HCT116 (cell line): ENCODE results near the gene GJD2. TPM values are rescaled to one million over a fixed set of nuclear protein-coding genes. Genes with fewer than 3 reads are reported as not detected.

ENCODE experiments used
- ATAC-seq: fragments of 200-7000 bp; cut with Tn5 transposase; 2 replicates; pipeline ENCODE4 v1.9.1; 2020; ENCODE audit warnings: mild to moderate bottlenecking, moderate library complexity
- BruUV-seq: library from RNA; stranded (reverse); fragments of 400-500 nt; replicated peaks from 2 replicates; lab custom pipeline; 2021; lab: Mats Ljungman, UMichigan
- CTCF ChIA-PET: fragments of 300-600 bp; sonication (Branson Sonifier 250); formaldehyde crosslinking; loops from one replicate; lab custom pipeline; 2021; ENCODE audit warnings: antibody characterized with exemption; lab: Charles Lee
- POLR2A ChIA-PET: fragments of 300-600, 350-600 bp; sonication (Branson Sonifier 250); formaldehyde crosslinking; loops from one replicate; lab custom pipeline; 2021; ENCODE audit warnings: antibody characterized with exemption; lab: Charles Lee
- RAD21 ChIA-PET, 2 experiments: fragments of 300-600 bp; sonication (Branson Sonifier 250); formaldehyde crosslinking; loops; one replicate each; lab custom pipeline; 2023; ENCODE audit warnings: low total read pairs in 2 of 2; ENCODE audit not compliant: uncharacterized antibody in 2 of 2, unreplicated experiment in 2 of 2, low non-redundant PET in 1 of 2; lab: Charles Lee
- DNase-seq: peaks from one replicate; pipeline ENCODE4 v3.0.0-alpha.2; 2010; ENCODE audit warnings: low read depth, low spot score
- H2AFZ ChIP-seq: fragments of 200-600 bp; shearing (Covaris generic), sonication (generic); 2 replicates; pipeline ENCODE4 v1.6.1; 2017; ENCODE audit warnings: low read depth, mixed run types, mixed read lengths, antibody characterized with exemption, low read length; ENCODE audit not compliant: poor library complexity, severe bottlenecking
- H3K27ac ChIP-seq: 2 replicates; pipeline ENCODE4 v1.5.1; 2012; ENCODE audit warnings: low read depth, low read length
- H3K27me3 ChIP-seq: fragments of 200-600 bp; sonication (generic); 2 replicates; pipeline ENCODE4 v1.6.1; 2016; ENCODE audit warnings: mixed run types, low read length, mixed read lengths; ENCODE audit not compliant: insufficient read depth
- H3K36me3 ChIP-seq, 2 experiments: fragments of 200-500 bp in 1 of 2; fragments of 200-600 bp in 1 of 2; sonication (Bioruptor generic) in 1 of 2; sonication (generic) in 1 of 2; 2 replicates each; pipeline versions ENCODE4 v1.5.1 to v1.6.1; 2014 to 2016; ENCODE audit warnings: low read length in 2 of 2, inconsistent platforms in 1 of 2, mixed read lengths in 1 of 2, mixed run types in 1 of 2; ENCODE audit not compliant: insufficient read depth in 2 of 2, control insufficient read depth in 1 of 2
- H3K4me1 ChIP-seq, 2 experiments: fragments of 200-600 bp in 1 of 2; sonication (generic) in 1 of 2; 2 replicates each; pipeline versions ENCODE4 v1.5.1 to v1.6.1; 2012 to 2017; ENCODE audit warnings: low read length in 2 of 2, inconsistent platforms in 1 of 2, mild to moderate bottlenecking in 1 of 2, mixed read lengths in 1 of 2, mixed run types in 1 of 2, moderate library complexity in 1 of 2; ENCODE audit not compliant: insufficient read depth in 2 of 2, control insufficient read depth in 1 of 2
- H3K4me2 ChIP-seq: fragments of 200-600 bp; sonication (generic); 2 replicates; pipeline ENCODE4 v1.6.1; 2017; ENCODE audit warnings: mixed run types, low read length, mixed read lengths
- H3K4me3 ChIP-seq, 2 experiments: fragments of 200-600 bp in 1 of 2; sonication (generic) in 1 of 2; replicated peaks in 1 of 2; 2 replicates each; pipeline ENCODE4 v1.5.1; 2011 to 2016; ENCODE audit warnings: low read length in 2 of 2, control low read depth in 1 of 2, low read depth in 1 of 2, mild to moderate bottlenecking in 1 of 2, mixed read lengths in 1 of 2, mixed run types in 1 of 2
- H3K79me2 ChIP-seq: fragments of 200-600 bp; sonication (generic); 2 replicates; pipeline ENCODE4 v1.6.1; 2017; ENCODE audit warnings: mild to moderate bottlenecking, mixed run types, low read length, moderate library complexity, mixed read lengths; ENCODE audit not compliant: insufficient read depth
- H3K9ac ChIP-seq: fragments of 200-600 bp; sonication (generic); 2 replicates; pipeline ENCODE4 v1.6.1; 2016; ENCODE audit warnings: low read length, mixed read lengths
- H3K9me2 ChIP-seq: fragments of 200-600 bp; sonication (generic), shearing (Covaris generic); 2 replicates; pipeline ENCODE4 v1.6.1; 2017; ENCODE audit warnings: mixed run types, mild to moderate bottlenecking, moderate library complexity; ENCODE audit not compliant: insufficient read depth
- H3K9me3 ChIP-seq, 2 experiments: fragments of 200-500 bp in 1 of 2; fragments of 200-600 bp in 1 of 2; sonication (Bioruptor generic) in 1 of 2; sonication (generic) in 1 of 2; 2 replicates each; pipeline ENCODE4 v1.6.1; 2014 to 2017; ENCODE audit warnings: low read length in 2 of 2, mixed read lengths in 2 of 2, inconsistent platforms in 1 of 2, low read depth in 1 of 2, mild to moderate bottlenecking in 1 of 2, mixed run types in 1 of 2, moderate library complexity in 1 of 2; ENCODE audit not compliant: control insufficient read depth in 1 of 2, insufficient read depth in 1 of 2
- H4K20me1 ChIP-seq: fragments of 200-600 bp; sonication (generic), shearing (Covaris generic); 2 replicates; pipeline ENCODE4 v1.6.1; 2017; ENCODE audit warnings: mixed run types, mild to moderate bottlenecking, moderate library complexity; ENCODE audit not compliant: insufficient read depth
- CBX3 ChIP-seq: IDR thresholded peaks from 2 replicates; pipeline ENCODE4 v1.6.1; 2012; ENCODE audit warnings: low read depth
- CEBPB ChIP-seq: IDR thresholded peaks from 2 replicates; pipeline ENCODE4 v1.6.1; 2012; ENCODE audit warnings: low read depth
- CTCF ChIP-seq, 3 experiments: fragments of 200-600 bp in 1 of 3; sonication (generic) in 1 of 3; IDR thresholded peaks in 2 of 3; conservative IDR thresholded peaks in 1 of 3; 2 replicates each; pipeline ENCODE4 v1.5.1; 2012 to 2017; ENCODE audit warnings: low read depth in 2 of 3, low read length in 2 of 3, antibody characterized with exemption in 1 of 3, borderline replicate concordance in 1 of 3, control low read depth in 1 of 3, mild to moderate bottlenecking in 1 of 3, mixed read lengths in 1 of 3, mixed run types in 1 of 3, moderate library complexity in 1 of 3; ENCODE audit not compliant: insufficient read depth in 1 of 3
- EGR1 ChIP-seq: IDR thresholded peaks from 2 replicates; pipeline ENCODE4 v1.6.1; 2012; ENCODE audit warnings: low read depth
- ELF1 ChIP-seq: IDR thresholded peaks from 2 replicates; pipeline ENCODE4 v1.6.1; 2012; ENCODE audit warnings: low read depth, borderline replicate concordance
- EZH2 ChIP-seq: fragments of 200-600 bp; sonication (generic); IDR thresholded peaks from 2 replicates; pipeline ENCODE4 v1.6.1; 2017; ENCODE audit warnings: antibody characterized with exemption, mixed run types
- FOSL1 ChIP-seq: IDR thresholded peaks from 2 replicates; pipeline ENCODE4 v1.6.1; 2012; ENCODE audit warnings: low read depth
- JUND ChIP-seq: IDR thresholded peaks from 2 replicates; pipeline ENCODE4 v1.6.1; 2012
- POLR2A ChIP-seq: IDR thresholded peaks from 2 replicates; pipeline ENCODE4 v1.7.0; 2011; ENCODE audit warnings: borderline replicate concordance; ENCODE audit not compliant: insufficient read depth, insufficient read length; ENCODE audit errors: extremely low read depth
- POLR2AphosphoS5 ChIP-seq: IDR thresholded peaks from 2 replicates; pipeline ENCODE4 v1.6.1; 2011; ENCODE audit warnings: mild to moderate bottlenecking, low read depth, low read length, moderate library complexity
- RAD21 ChIP-seq: IDR thresholded peaks from 2 replicates; pipeline ENCODE4 v1.6.1; 2012; ENCODE audit warnings: low read depth, mild to moderate bottlenecking
- SIN3A ChIP-seq: IDR thresholded peaks from 2 replicates; pipeline ENCODE4 v1.6.1; 2012; ENCODE audit warnings: low read depth
- SRF ChIP-seq: IDR thresholded peaks from 2 replicates; pipeline ENCODE4 v1.6.1; 2012; ENCODE audit warnings: low read depth
- YY1 ChIP-seq: IDR thresholded peaks from 2 replicates; pipeline ENCODE4 v1.6.1; 2011; ENCODE audit warnings: low read length, low read depth, moderate library complexity, mild to moderate bottlenecking; ENCODE audit not compliant: insufficient replicate concordance; ENCODE audit errors: extremely low read depth
- ZNF274 ChIP-seq: fragments of 200-500 bp; sonication (Bioruptor generic); IDR thresholded peaks from 2 replicates; pipeline ENCODE4 v1.6.1; 2014; ENCODE audit warnings: mild to moderate bottlenecking, low read depth, low read length, inconsistent platforms
- intact Hi-C: fragments of 100-400 bp; cut with micrococcal nuclease; formaldehyde crosslinking; loops from 2 replicates; pipeline ENCODE4 v1.10.0; 2022
- total RNA-seq: library from RNA; stranded (reverse); gene quantifications from one replicate; pipeline ENCODE4 v1.2.1, GENCODE V29; 2021; ENCODE audit not compliant: unreplicated experiment
- TF ChIP-seq, protein P1 (sequence below): IDR thresholded peaks from 2 replicates; pipeline ENCODE4 v1.6.1; 2012; ENCODE audit warnings: low read depth

GJD2 gene
- total RNA-seq, 1 experiment from 2014 or later, result not detected

- Histone ChIP-seq H3K4me2 (peak overlapping the region; percentile 65), H4K20me1 (no peaks in the 10 kb centered on the region), H3K9me3 (no peaks in the 10 kb centered on the region), H3K4me3 (peak overlapping the region; percentile 20 to 43), H3K36me3 (no peaks in the 10 kb centered on the region), H2AFZ (peak overlapping the region; percentile 81)
- ChIA-PET RAD21 (no interaction called here), CTCF (no interaction called here), POLR2A (no interaction called here)
- peak; percentile 94 for ATAC-seq
- DNase-seq, result peak; percentile 7
- intact Hi-C loops, result no loop called here
- TF ChIP-seq, protein P1, sequence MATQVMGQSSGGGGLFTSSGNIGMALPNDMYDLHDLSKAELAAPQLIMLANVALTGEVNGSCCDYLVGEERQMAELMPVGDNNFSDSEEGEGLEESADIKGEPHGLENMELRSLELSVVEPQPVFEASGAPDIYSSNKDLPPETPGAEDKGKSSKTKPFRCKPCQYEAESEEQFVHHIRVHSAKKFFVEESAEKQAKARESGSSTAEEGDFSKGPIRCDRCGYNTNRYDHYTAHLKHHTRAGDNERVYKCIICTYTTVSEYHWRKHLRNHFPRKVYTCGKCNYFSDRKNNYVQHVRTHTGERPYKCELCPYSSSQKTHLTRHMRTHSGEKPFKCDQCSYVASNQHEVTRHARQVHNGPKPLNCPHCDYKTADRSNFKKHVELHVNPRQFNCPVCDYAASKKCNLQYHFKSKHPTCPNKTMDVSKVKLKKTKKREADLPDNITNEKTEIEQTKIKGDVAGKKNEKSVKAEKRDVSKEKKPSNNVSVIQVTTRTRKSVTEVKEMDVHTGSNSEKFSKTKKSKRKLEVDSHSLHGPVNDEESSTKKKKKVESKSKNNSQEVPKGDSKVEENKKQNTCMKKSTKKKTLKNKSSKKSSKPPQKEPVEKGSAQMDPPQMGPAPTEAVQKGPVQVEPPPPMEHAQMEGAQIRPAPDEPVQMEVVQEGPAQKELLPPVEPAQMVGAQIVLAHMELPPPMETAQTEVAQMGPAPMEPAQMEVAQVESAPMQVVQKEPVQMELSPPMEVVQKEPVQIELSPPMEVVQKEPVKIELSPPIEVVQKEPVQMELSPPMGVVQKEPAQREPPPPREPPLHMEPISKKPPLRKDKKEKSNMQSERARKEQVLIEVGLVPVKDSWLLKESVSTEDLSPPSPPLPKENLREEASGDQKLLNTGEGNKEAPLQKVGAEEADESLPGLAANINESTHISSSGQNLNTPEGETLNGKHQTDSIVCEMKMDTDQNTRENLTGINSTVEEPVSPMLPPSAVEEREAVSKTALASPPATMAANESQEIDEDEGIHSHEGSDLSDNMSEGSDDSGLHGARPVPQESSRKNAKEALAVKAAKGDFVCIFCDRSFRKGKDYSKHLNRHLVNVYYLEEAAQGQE, result no peak
- TF ChIP-seq JUND (no peak), CBX3 (no peak), POLR2AphosphoS5 (no peak), EGR1 (no peak), CTCF (IDR thresholded peaks at IDR 0.05 in 2 of 3, conservative IDR thresholded peaks at IDR 0.05 in 1 of 3; ENCODE audit: borderline replicate concordance in 1 of 3, insufficient read depth in 1 of 3, low read depth in 2 of 3, low read length in 2 of 3) (no peak), CEBPB (no peak), YY1 (no peak), POLR2A (no peak), SIN3A (no peak), FOSL1 (no peak), ELF1 (no peak), RAD21 (no peak), EZH2 (no peak), SRF (no peak), ZNF274 (no peak)
- TF ChIP-seq, all 23 proteins: peak for 0
- Histone ChIP-seq H3K79me2 (no peaks in the 10 kb centered on the region), H3K9ac (no peak overlapping the region), H3K4me1 (peaks cover 9 to 11% of the 10 kb centered on the region in 2 experiments), H3K27me3 (peaks cover 44% of the 10 kb centered on the region), H3K9me2 (no peaks in the 10 kb centered on the region), H3K27ac (no peak overlapping the region)
- no TSS peak for BruUV-seq
These were observed 32.9 kb downstream of the GJD2 start for GRCh38 chr15:34721802-34722438.
